ENCODE measurements around the gene LMO3.

- TF ChIP-seq ZNF384 (IDR thresholded peaks at IDR 0.05) (no peak), BHLHE40 (IDR thresholded peaks at IDR 0.05; ENCODE audit: borderline replicate concordance) (no peak), SUZ12 (IDR thresholded peaks at IDR 0.05) (no peak), FOXM1 (IDR thresholded peaks at IDR 0.05; ENCODE audit: borderline replicate concordance) (no peak), NFRKB (IDR thresholded peaks at IDR 0.05) (no peak), CTBP1 (IDR thresholded peaks at IDR 0.05; ENCODE audit: borderline replicate concordance) (no peak)
Observed at GRCh38 chr12:16603916-16604575, 1.9 kb downstream of the LMO3 start.
